Panc1 (cell line): ENCODE data around the gene DCLRE1B.

Experiments used
- CTCF ChIP-seq: fragments of 450-650 bp; IDR thresholded peaks from 2 replicates; pipeline ENCODE4 v1.5.1; 2017; ENCODE audit warnings: mild to moderate bottlenecking
- POLR2AphosphoS5 ChIP-seq: IDR thresholded peaks from 2 replicates; pipeline ENCODE4 v1.6.1; 2012; ENCODE audit warnings: mild to moderate bottlenecking, low read depth, low read length, moderate library complexity
- SIN3A ChIP-seq: IDR thresholded peaks from 2 replicates; pipeline ENCODE4 v1.6.1; 2012; ENCODE audit warnings: low read depth, mild to moderate bottlenecking, low read length, moderate library complexity, borderline replicate concordance; ENCODE audit not compliant: insufficient read depth
- TCF7L2 ChIP-seq: IDR thresholded peaks from 2 replicates; pipeline ENCODE4 v1.6.1; 2011; ENCODE audit warnings: mild to moderate bottlenecking, low read depth, low read length, inconsistent platforms
- TF ChIP-seq, protein P1 (sequence below), 2 experiments: IDR thresholded peaks; 2 replicates each; pipeline ENCODE4 v1.6.1; 2011 to 2012; ENCODE audit warnings: low read depth in 2 of 2, control low read depth in 1 of 2, low read length in 1 of 2, mild to moderate bottlenecking in 1 of 2, moderate library complexity in 1 of 2; ENCODE audit not compliant: insufficient read depth in 1 of 2

GRCh38 chr1:113895961-113896360, 9.2 kb upstream of the DCLRE1B start:
- TF ChIP-seq CTCF (no peak), SIN3A (no peak), POLR2AphosphoS5 (no peak), TCF7L2 (no peak)
- TF ChIP-seq, protein P1, sequence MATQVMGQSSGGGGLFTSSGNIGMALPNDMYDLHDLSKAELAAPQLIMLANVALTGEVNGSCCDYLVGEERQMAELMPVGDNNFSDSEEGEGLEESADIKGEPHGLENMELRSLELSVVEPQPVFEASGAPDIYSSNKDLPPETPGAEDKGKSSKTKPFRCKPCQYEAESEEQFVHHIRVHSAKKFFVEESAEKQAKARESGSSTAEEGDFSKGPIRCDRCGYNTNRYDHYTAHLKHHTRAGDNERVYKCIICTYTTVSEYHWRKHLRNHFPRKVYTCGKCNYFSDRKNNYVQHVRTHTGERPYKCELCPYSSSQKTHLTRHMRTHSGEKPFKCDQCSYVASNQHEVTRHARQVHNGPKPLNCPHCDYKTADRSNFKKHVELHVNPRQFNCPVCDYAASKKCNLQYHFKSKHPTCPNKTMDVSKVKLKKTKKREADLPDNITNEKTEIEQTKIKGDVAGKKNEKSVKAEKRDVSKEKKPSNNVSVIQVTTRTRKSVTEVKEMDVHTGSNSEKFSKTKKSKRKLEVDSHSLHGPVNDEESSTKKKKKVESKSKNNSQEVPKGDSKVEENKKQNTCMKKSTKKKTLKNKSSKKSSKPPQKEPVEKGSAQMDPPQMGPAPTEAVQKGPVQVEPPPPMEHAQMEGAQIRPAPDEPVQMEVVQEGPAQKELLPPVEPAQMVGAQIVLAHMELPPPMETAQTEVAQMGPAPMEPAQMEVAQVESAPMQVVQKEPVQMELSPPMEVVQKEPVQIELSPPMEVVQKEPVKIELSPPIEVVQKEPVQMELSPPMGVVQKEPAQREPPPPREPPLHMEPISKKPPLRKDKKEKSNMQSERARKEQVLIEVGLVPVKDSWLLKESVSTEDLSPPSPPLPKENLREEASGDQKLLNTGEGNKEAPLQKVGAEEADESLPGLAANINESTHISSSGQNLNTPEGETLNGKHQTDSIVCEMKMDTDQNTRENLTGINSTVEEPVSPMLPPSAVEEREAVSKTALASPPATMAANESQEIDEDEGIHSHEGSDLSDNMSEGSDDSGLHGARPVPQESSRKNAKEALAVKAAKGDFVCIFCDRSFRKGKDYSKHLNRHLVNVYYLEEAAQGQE (IDR thresholded peaks at IDR 0.05; ENCODE audit: insufficient read depth in 1 of 2, low read depth in 2 of 2, low read length in 1 of 2) = no peak
